Psoas muscle (tissue), 8 donors: ENCODE data around the gene PDXDC1. TPM values are rescaled to one million over a fixed set of nuclear protein-coding genes. Genes with fewer than 3 reads are reported as not detected.

Experiments
- ATAC-seq, 4 donors: fragments of 200-7000 bp; cut with Tn5 transposase; one replicate each; pipeline ENCODE4 v1.9.1; 2020; ENCODE audit warnings: moderate library complexity in 3 of 4, mild to moderate bottlenecking in 2 of 4
- DNase-seq, 2 donors: peaks; one replicate each; pipeline ENCODE4 v3.0.0-alpha.2; 2020
- H3K27ac ChIP-seq: fragments of 200-600 bp; one replicate; pipeline ENCODE4 v1.8.0; 2022
- H3K27me3 ChIP-seq, 3 donors: fragments of 200-600 bp in 1 of 3; one replicate each; pipeline versions ENCODE4 v1.6.1 to v1.8.0; 2013 to 2022; ENCODE audit warnings: low read length in 2 of 3, mild to moderate bottlenecking in 2 of 3, moderate library complexity in 1 of 3; ENCODE audit not compliant: insufficient read depth in 3 of 3
- H3K36me3 ChIP-seq, 2 donors: fragments of 200-600 bp in 1 of 2; one replicate each; pipeline versions ENCODE4 v1.6.1 to v1.8.0; 2013 to 2022; ENCODE audit warnings: low read depth in 1 of 2, mild to moderate bottlenecking in 1 of 2, moderate library complexity in 1 of 2; ENCODE audit not compliant: insufficient read depth in 1 of 2
- H3K4me1 ChIP-seq: fragments of 200-600 bp; one replicate; pipeline ENCODE4 v1.8.0; 2022
- H3K4me3 ChIP-seq: fragments of 200-600 bp; one replicate; pipeline ENCODE4 v1.8.0; 2022; ENCODE audit warnings: mild to moderate bottlenecking
- H3K9me3 ChIP-seq: fragments of 200-600 bp; one replicate; pipeline ENCODE4 v1.8.0; 2022
- WGBS, 3 donors: extraction: QIAGEN DNeasy Blood & Tissue Kit; methylation state at CpG; one replicate each; pipeline versions ENCODE4 v1.1.6 to v1.1.7; 2013; 5-methylcytosine and 5-hydroxymethylcytosine counted together
- intact Hi-C, 2 donors: fragments of 100-400 bp; cut with DNase I; formaldehyde crosslinking; loops; one replicate each; pipeline versions ENCODE4 v1.11.0 to v1.14.2; 2022
- polyA plus RNA-seq, 3 donors: library from polyadenylated mRNA; stranded (reverse); fragments of 200-250 nt; gene quantifications; one replicate each; pipeline ENCODE4 v1.2.3, GENCODE V29; 2013
- total RNA-seq, 4 donors: library from RNA; stranded (reverse); fragmentation: NEBNext Ultra II Directional in 2 of 4; extraction: Animal tissue kit (Norgen Biotek cat#: 25700) in 2 of 4; gene quantifications; one replicate each; pipeline versions ENCODE4 v1.2.1 to v1.2.4, GENCODE V29; 2021 to 2023
- TF ChIP-seq, protein P1 (sequence below): fragments of 200-600 bp; IDR thresholded peaks from one replicate; pipeline ENCODE4 v1.8.0; 2022; ENCODE audit warnings: antibody characterized with exemption
- donor health status: healthy with polysubstance abuse.
- donor health status: DM: no; HTN: no; CAD: no; lungs with moderate emphysema.
- donor health status: Bipolar disorder and iron deficiency.
- donor health status: healthy.
- donor health status: DM: yes; HTN: yes; CAD: no.
- donor health status: DM: no; HTN: no; CAD: no.
- donor health status: DM: no; HTN: no; CAD: no.
- donor health status: DM: yes; HTN: yes; CAD: no.

The PDXDC1 gene
- total and polyA plus RNA-seq, 7 donors: 22.1 to 82.5 (median 52.3) TPM

DNA sequence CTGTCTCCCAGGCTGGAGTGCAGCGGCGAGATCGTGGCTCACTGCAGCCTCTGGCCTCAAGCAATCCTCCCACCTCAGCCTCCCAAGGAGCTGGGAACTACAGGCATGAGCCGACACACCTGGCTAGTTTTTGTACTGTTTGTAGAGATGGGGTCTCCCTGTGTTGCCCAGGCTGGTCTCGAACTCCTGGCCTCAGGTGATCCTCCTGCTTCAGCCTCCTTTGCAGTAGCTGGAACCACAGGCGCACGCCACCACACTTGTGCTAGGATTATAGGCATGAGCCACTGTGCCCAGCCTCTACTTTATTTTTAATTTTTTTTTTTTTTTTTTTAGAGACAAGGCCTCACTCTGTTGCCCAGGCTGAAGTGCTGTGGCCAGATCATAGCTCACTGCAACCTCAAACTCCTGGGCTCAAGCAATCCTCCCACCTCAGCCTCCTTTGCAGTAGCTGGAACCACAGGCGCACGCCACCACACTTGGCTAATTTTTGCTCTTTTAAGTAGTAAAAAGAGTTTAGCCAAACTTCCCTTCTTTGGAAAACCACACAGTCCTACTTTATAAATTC, 76.6 kb downstream of the PDXDC1 start:
- WGBS, 3 donors: 96% methylated on average over 9 of the region's 9 CpGs
- peaks cover 4% of the 10 kb centered on the region for H3K4me1 ChIP-seq
- ATAC-seq (no peak), DNase-seq (no peak)
- no peaks in the 10 kb centered on the region for H3K9me3 ChIP-seq
- intact Hi-C loops: no loop called here
- H3K36me3 ChIP-seq: peaks cover 0 to 16% of the 10 kb centered on the region in 2 donors
- H3K4me3 ChIP-seq: no peak overlapping the region
- TF ChIP-seq, protein P1, sequence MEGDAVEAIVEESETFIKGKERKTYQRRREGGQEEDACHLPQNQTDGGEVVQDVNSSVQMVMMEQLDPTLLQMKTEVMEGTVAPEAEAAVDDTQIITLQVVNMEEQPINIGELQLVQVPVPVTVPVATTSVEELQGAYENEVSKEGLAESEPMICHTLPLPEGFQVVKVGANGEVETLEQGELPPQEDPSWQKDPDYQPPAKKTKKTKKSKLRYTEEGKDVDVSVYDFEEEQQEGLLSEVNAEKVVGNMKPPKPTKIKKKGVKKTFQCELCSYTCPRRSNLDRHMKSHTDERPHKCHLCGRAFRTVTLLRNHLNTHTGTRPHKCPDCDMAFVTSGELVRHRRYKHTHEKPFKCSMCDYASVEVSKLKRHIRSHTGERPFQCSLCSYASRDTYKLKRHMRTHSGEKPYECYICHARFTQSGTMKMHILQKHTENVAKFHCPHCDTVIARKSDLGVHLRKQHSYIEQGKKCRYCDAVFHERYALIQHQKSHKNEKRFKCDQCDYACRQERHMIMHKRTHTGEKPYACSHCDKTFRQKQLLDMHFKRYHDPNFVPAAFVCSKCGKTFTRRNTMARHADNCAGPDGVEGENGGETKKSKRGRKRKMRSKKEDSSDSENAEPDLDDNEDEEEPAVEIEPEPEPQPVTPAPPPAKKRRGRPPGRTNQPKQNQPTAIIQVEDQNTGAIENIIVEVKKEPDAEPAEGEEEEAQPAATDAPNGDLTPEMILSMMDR: no peak
- H3K27me3 ChIP-seq: no peaks in the 10 kb centered on the region
- H3K27ac ChIP-seq: no peak overlapping the region

DNA sequence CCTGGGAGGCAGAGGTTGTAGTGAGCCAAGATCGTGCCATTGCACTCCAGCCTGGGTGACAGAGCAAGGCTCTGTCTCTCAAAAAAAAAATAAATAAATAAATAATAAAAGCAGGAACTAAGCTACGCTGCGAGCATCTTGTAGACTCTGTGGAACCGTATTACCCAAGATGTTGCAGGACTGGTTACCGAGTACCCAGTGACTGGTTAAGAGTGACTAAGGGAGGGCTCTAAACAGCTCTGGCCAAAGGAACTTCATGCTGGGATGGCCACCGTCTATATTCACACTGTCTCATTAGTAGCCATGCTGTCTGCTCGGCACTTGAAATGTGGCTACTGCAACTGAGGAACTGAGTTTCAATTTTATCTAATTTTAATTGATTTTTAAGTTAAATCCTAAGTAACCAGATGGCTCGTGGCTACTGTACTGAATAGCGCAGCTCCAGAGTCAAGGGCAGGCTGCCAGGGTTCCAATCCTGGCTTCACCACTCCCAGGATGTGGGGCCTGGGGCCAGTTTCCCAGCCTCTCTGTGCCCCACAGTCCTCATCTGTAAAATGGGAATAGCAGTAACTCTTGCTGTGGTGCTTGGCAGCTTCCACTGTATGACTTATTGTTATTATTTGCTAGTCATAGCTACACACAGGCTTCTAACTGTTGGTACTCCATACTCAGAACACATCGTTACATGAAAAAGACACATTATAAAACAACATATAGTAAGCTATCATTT, 78.1 kb downstream of the PDXDC1 start:
- DNase-seq (no peak), ATAC-seq (no peak)
- Histone ChIP-seq H3K27ac (no peak overlapping the region), H3K9me3 (no peaks in the 10 kb centered on the region), H3K36me3 (peaks cover 0 to 6% of the 10 kb centered on the region in 2 donors), H3K4me1 (peaks cover 4% of the 10 kb centered on the region), H3K27me3 (no peaks in the 10 kb centered on the region), H3K4me3 (no peak overlapping the region)
- 71 to 84% (median 77%) methylated on average over 10 of the region's 10 CpGs for WGBS, 3 donors
- intact Hi-C loops: no loop called here
- TF ChIP-seq, protein P1: no peak

DNA sequence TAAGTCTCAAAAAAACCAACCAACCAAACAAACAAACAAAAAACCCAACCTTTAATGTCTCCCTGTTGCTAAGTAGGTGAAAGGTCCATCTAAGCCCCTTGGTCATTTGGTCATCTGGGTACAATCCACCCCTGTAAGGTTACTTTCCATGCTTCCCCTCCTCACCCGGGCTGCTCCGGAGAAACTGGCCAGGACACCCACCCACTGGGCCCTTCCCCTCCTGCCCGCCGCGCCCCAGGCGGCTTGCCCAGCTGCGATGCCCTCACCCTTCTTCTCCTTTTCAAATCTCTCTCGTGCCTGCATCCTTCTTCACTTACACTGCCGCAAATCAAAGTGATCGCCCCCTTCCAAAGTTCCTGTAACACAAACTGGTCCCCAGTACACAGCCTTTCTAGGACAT, 79.1 kb downstream of the PDXDC1 start:
- DNase-seq: no peak
- Histone ChIP-seq H3K4me3 (no peak overlapping the region), H3K27ac (no peak overlapping the region), H3K36me3 (peaks cover 0 to 14% of the 10 kb centered on the region in 2 donors), H3K9me3 (no peaks in the 10 kb centered on the region), H3K27me3 (no peaks in the 10 kb centered on the region), H3K4me1 (peaks cover 4% of the 10 kb centered on the region)
- TF ChIP-seq, protein P1: no peak
- WGBS, 3 donors: 83 to 85% (median 83%) methylated on average over 10 of the region's 10 CpGs
- intact Hi-C loops: no loop called here
- no peak for ATAC-seq

DNA sequence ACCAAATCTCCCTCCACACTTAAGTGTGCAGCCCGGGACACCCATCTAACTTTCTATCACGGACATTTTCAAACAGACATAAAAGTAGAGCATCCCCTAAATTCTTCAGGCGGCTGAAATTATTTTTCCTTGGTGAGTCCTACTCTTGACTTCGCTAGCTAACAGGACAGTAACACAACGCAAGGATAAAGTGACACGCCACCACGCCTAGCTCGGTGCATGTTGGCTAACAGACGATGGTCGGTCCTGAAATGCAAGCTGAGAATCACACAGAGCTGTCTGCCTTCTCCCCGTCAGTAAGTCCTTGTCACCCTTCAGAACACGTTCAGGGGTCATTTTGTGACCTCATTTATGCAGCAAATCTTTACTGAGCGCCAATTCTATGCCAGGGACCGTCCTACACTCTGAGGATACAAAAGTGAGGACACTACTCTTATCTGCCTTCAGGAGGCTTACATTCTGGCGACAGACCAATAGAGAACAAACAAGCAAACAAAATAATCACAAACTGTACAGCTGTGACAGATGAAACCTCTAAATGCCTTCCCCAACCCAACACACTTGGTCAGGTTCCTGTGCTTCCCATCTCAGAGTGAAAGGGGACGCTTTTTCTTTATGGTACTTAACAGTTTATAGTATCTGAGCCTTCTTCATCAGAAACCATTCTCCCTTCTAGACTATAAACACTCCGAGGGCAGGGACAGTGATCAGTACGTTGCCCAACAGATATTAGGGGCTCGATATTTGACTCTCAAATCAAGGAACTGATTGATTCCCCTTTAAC, 79.7 kb downstream of the PDXDC1 start:
- peak overlapping the region; percentile 99 for H3K4me3 ChIP-seq
- DNase-seq: no peak
- intact Hi-C loops: no loop called here
- peaks cover 4% of the 10 kb centered on the region for H3K4me1 ChIP-seq
- TF ChIP-seq, protein P1: no peak
- no peaks in the 10 kb centered on the region for H3K9me3 ChIP-seq
- H3K27me3 ChIP-seq: no peaks in the 10 kb centered on the region
- H3K27ac ChIP-seq: peak overlapping the region; percentile 87
- WGBS, 3 donors: 73 to 80% (median 74%) methylated on average over 19 of the region's 19 CpGs
- no peak for ATAC-seq
- H3K36me3 ChIP-seq: peaks cover 0 to 20% of the 10 kb centered on the region in 2 donors
